ENCODE measurements around the gene ARHGAP10. TPM values are rescaled to one million over a fixed set of nuclear protein-coding genes. Genes with fewer than 3 reads are reported as not detected.

ARHGAP10 gene
- total and polyA plus RNA-seq, 5 donors from 2014 or later, result 2.9 to 14.1 (median 4.7) TPM

DNA sequence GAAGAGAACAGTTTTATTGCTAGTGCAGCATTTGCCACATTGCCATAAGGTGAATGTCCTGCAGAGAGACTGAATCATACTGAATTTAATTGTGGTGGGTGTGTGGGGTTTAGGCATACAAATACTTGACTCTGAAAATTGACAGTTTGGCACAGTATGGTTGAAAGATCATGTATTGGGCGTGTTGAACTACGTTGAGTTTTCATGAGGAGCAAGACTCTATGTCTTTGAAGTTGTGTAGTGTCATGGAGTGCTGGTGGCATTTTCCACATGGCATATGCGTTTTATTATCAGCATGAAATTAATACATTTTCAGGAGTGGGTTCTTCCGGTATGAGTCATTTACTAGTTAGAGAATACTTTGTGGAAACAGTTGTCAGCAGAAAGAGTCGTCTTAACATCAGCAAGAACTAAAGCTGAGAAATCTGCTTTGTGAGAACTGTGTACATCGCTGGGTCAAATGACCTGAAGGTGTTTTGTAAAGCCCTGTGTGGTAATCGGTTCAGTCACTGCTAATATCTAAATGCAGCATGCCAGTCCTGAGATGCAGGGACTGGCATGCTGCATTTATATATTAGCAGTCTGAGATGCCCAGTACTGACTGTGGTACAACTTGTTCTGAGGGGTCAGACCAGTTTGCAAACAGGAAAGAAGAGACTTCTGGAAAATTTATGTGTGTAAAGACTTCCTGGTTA lies 50.3 kb downstream of the ARHGAP10 start:
- no peaks in the 10 kb centered on the region for H3K36me3 Mint-ChIP-seq
- Histone ChIP-seq H3K9me3 (ENCODE audit: control insufficient read depth in 2 of 2, low read length in 2 of 2) (no peaks in the 10 kb centered on the region), H3K36me3 (ENCODE audit: control insufficient read depth, insufficient read depth, low read length) (no peaks in the 10 kb centered on the region), H3K27me3 (ENCODE audit: control insufficient read depth, insufficient read depth, low read length) (no peaks in the 10 kb centered on the region), H3K4me3 (ENCODE audit: low read depth, low read length) (no peak overlapping the region), H3K27ac (ENCODE audit: insufficient read depth, low read length, poor library complexity, severe bottlenecking) (no peak overlapping the region), H3K4me1 (ENCODE audit: control insufficient read depth, insufficient read depth, low read length, poor library complexity, severe bottlenecking) (no peaks in the 10 kb centered on the region)
- H3K4me3 Mint-ChIP-seq, result peak overlapping the region in 1 of 4 donors; percentile 6
- DNase-seq (peak in 1 of 3 donors; percentile 19), ATAC-seq (ENCODE audit: low read depth in 2 of 2) (peak in 1 of 2 donors; percentile 9)
- H3K4me1 Mint-ChIP-seq, result peaks cover 11 to 35% (median 19%) of the 10 kb centered on the region in 4 donors
- no peak overlapping the region for H3K27ac Mint-ChIP-seq
- no peaks in the 10 kb centered on the region for H3K9me3 Mint-ChIP-seq
- H3K27me3 Mint-ChIP-seq, result no peaks in the 10 kb centered on the region

DNA sequence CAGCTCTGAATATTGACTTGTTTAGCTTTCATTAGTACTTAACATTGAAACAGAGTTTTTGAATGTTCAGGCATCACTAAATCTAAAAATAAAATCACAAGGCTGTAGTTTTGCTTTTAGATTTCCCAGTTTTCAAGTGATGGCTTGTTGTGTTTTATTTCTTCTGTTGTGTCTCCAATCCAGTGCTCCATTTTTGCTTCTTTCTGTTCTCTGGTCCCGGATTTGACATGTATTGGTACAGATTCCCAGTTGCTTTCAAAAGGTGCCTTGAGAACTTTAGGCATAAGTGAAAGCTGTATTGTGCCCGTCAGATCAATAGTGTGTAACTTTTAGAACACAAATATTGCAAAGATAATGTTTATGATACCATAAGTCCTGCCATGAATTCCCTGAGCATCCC lies 53.2 kb downstream of the ARHGAP10 start:
- Histone ChIP-seq H3K27ac (ENCODE audit: insufficient read depth, low read length, poor library complexity, severe bottlenecking) (no peak overlapping the region), H3K27me3 (ENCODE audit: control insufficient read depth, insufficient read depth, low read length) (no peaks in the 10 kb centered on the region), H3K4me1 (ENCODE audit: control insufficient read depth, insufficient read depth, low read length, poor library complexity, severe bottlenecking) (no peaks in the 10 kb centered on the region), H3K9me3 (ENCODE audit: control insufficient read depth in 2 of 2, low read length in 2 of 2) (no peaks in the 10 kb centered on the region), H3K36me3 (ENCODE audit: control insufficient read depth, insufficient read depth, low read length) (no peaks in the 10 kb centered on the region), H3K4me3 (ENCODE audit: low read depth, low read length) (no peak overlapping the region)
- H3K36me3 Mint-ChIP-seq, result no peaks in the 10 kb centered on the region
- H3K9me3 Mint-ChIP-seq, result no peaks in the 10 kb centered on the region
- H3K27ac Mint-ChIP-seq, result no peak overlapping the region
- no peak overlapping the region for H3K4me3 Mint-ChIP-seq
- peaks cover 6 to 31% (median 19%) of the 10 kb centered on the region in 4 donors for H3K4me1 Mint-ChIP-seq
- no peaks in the 10 kb centered on the region for H3K27me3 Mint-ChIP-seq
- DNase-seq (no peak), ATAC-seq (ENCODE audit: low read depth in 2 of 2) (no peak)

DNA sequence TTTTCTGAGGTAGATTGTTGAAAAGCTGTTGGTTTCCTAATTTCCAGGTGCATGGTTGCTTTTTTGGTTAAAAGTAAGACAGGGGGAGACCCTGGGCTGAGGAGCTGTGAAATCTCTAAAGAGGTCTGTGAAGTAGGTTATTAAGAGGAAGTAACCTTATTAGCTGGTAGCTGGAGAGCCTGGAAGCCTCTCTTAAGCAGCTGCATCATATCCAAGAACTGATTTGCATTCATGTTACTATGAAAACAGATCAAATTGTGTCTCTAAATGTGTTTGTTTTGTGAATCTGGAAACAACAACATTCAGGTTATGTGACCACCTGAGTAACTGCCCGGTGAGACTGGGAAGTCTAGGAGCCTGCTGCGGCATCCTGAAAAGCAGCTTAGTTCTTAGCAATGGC lies 54.1 kb downstream of the ARHGAP10 start:
- H3K36me3 Mint-ChIP-seq, result no peaks in the 10 kb centered on the region
- Histone ChIP-seq H3K27me3 (ENCODE audit: control insufficient read depth, insufficient read depth, low read length) (no peaks in the 10 kb centered on the region), H3K36me3 (ENCODE audit: control insufficient read depth, insufficient read depth, low read length) (no peaks in the 10 kb centered on the region), H3K4me1 (ENCODE audit: control insufficient read depth, insufficient read depth, low read length, poor library complexity, severe bottlenecking) (no peaks in the 10 kb centered on the region), H3K27ac (ENCODE audit: insufficient read depth, low read length, poor library complexity, severe bottlenecking) (no peak overlapping the region), H3K9me3 (ENCODE audit: control insufficient read depth in 2 of 2, low read length in 2 of 2) (no peaks in the 10 kb centered on the region), H3K4me3 (ENCODE audit: low read depth, low read length) (no peak overlapping the region)
- DNase-seq (peak in 1 of 3 donors; percentile 33), ATAC-seq (ENCODE audit: low read depth in 2 of 2) (no peak)
- peak overlapping the region in 2 of 3 donors; percentile 59 to 88 for H3K27ac Mint-ChIP-seq
- H3K4me1 Mint-ChIP-seq, result peaks cover 6 to 25% (median 18%) of the 10 kb centered on the region in 4 donors
- no peak overlapping the region for H3K4me3 Mint-ChIP-seq
- H3K9me3 Mint-ChIP-seq, result no peaks in the 10 kb centered on the region
- H3K27me3 Mint-ChIP-seq, result no peaks in the 10 kb centered on the region

DNA sequence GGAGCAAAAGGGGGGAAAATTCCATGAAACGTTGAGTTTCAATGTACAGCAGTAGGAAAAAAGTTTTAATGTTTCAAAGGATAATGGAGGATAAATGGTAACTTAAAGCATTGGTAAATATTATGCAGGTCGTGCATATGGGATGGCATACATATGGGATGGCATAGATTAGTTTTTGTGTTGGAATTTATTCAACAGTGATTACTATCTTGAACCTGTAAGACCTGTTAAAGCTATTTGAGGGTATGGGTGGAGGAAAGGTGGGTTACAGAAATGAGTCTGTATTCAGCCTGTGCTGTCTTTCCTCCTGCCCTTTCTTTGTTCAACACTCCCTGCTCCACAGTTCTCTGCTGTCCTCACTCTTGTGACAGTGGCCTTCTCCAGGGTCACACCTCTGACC lies 54.6 kb downstream of the ARHGAP10 start:
- H3K27me3 Mint-ChIP-seq, result no peaks in the 10 kb centered on the region
- H3K36me3 Mint-ChIP-seq, result no peaks in the 10 kb centered on the region
- DNase-seq, result no peak
- Histone ChIP-seq H3K4me3 (ENCODE audit: low read depth, low read length) (no peak overlapping the region), H3K9me3 (ENCODE audit: control insufficient read depth in 2 of 2, low read length in 2 of 2) (no peaks in the 10 kb centered on the region), H3K36me3 (ENCODE audit: control insufficient read depth, insufficient read depth, low read length) (no peaks in the 10 kb centered on the region), H3K4me1 (ENCODE audit: control insufficient read depth, insufficient read depth, low read length, poor library complexity, severe bottlenecking) (no peaks in the 10 kb centered on the region), H3K27me3 (ENCODE audit: control insufficient read depth, insufficient read depth, low read length) (no peaks in the 10 kb centered on the region), H3K27ac (ENCODE audit: insufficient read depth, low read length, poor library complexity, severe bottlenecking) (no peak overlapping the region)
- H3K27ac Mint-ChIP-seq, result peak overlapping the region in 2 of 3 donors; percentile 59 to 88
- H3K9me3 Mint-ChIP-seq, result no peaks in the 10 kb centered on the region
- no peak overlapping the region for H3K4me3 Mint-ChIP-seq
- ATAC-seq (ENCODE audit: low read depth in 2 of 2), result no peak
- H3K4me1 Mint-ChIP-seq, result peaks cover 6 to 26% (median 18%) of the 10 kb centered on the region in 4 donors

DNA sequence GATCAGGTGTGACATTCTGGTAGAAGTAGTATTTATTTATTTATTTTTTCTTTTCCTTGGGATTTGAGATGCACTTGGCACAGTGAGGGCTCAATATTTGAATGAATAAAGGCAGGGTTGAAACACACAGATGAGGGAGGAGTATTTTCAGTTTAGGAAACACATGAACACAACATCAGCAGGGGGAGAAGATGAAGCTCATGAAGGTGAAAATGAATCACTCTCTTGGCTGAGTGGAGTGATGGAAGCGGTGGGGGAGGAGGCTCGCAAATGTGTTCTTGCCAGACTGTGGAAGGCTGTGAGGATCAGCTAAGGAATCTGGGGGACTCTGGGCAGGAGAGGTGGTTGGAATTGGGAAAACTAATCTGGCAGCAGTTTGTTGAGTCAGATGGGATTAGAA lies 55.3 kb downstream of the ARHGAP10 start:
- Histone ChIP-seq H3K4me1 (ENCODE audit: control insufficient read depth, insufficient read depth, low read length, poor library complexity, severe bottlenecking) (no peaks in the 10 kb centered on the region), H3K36me3 (ENCODE audit: control insufficient read depth, insufficient read depth, low read length) (no peaks in the 10 kb centered on the region), H3K27ac (ENCODE audit: insufficient read depth, low read length, poor library complexity, severe bottlenecking) (no peak overlapping the region), H3K9me3 (ENCODE audit: control insufficient read depth in 2 of 2, low read length in 2 of 2) (no peaks in the 10 kb centered on the region), H3K27me3 (ENCODE audit: control insufficient read depth, insufficient read depth, low read length) (no peaks in the 10 kb centered on the region), H3K4me3 (ENCODE audit: low read depth, low read length) (no peak overlapping the region)
- no peaks in the 10 kb centered on the region for H3K36me3 Mint-ChIP-seq
- H3K9me3 Mint-ChIP-seq, result no peaks in the 10 kb centered on the region
- no peak overlapping the region for H3K4me3 Mint-ChIP-seq
- ATAC-seq (ENCODE audit: low read depth in 2 of 2) (no peak), DNase-seq (no peak)
- H3K27me3 Mint-ChIP-seq, result no peaks in the 10 kb centered on the region
- peak overlapping the region in 1 of 3 donors; percentile 27 for H3K27ac Mint-ChIP-seq
- H3K4me1 Mint-ChIP-seq, result peaks cover 9 to 26% (median 21%) of the 10 kb centered on the region in 4 donors

DNA sequence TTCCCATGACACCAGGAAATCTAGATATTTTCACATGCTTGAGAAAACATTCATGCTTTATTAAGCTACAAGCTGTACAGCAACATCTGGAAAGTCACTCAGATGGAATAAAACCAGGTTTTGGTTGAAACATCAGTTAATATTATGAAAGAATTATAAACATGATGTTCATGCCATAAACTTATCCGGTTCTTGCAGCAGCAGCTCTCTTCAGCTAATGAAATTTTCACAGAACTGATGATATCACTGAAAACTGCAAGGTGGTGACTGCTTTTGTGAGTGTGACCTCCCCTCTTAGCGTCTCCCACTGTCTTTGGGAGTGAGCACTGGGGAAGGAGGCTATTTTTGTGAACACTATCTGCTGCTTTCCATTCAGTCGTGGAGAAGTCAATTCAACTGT lies 56.9 kb downstream of the ARHGAP10 start:
- H3K36me3 Mint-ChIP-seq, result no peaks in the 10 kb centered on the region
- H3K27ac Mint-ChIP-seq, result no peak overlapping the region
- H3K4me3 ChIP-seq (ENCODE audit: low read depth, low read length), result no peak overlapping the region
- DNase-seq, result no peak
- H3K4me1 Mint-ChIP-seq, result peaks cover 16 to 42% (median 32%) of the 10 kb centered on the region in 4 donors
- peaks cover 7% of the 10 kb centered on the region for H3K4me1 ChIP-seq (ENCODE audit: control insufficient read depth, insufficient read depth, low read length, poor library complexity, severe bottlenecking)
- no peaks in the 10 kb centered on the region for H3K27me3 ChIP-seq (ENCODE audit: control insufficient read depth, insufficient read depth, low read length)
- no peaks in the 10 kb centered on the region for H3K9me3 ChIP-seq (ENCODE audit: control insufficient read depth in 2 of 2, low read length in 2 of 2)
- no peak for ATAC-seq (ENCODE audit: low read depth in 2 of 2)
- no peaks in the 10 kb centered on the region for H3K36me3 ChIP-seq (ENCODE audit: control insufficient read depth, insufficient read depth, low read length)
- H3K4me3 Mint-ChIP-seq, result no peak overlapping the region
- no peaks in the 10 kb centered on the region for H3K27me3 Mint-ChIP-seq
- H3K27ac ChIP-seq (ENCODE audit: insufficient read depth, low read length, poor library complexity, severe bottlenecking), result no peak overlapping the region
- no peaks in the 10 kb centered on the region for H3K9me3 Mint-ChIP-seq

DNA sequence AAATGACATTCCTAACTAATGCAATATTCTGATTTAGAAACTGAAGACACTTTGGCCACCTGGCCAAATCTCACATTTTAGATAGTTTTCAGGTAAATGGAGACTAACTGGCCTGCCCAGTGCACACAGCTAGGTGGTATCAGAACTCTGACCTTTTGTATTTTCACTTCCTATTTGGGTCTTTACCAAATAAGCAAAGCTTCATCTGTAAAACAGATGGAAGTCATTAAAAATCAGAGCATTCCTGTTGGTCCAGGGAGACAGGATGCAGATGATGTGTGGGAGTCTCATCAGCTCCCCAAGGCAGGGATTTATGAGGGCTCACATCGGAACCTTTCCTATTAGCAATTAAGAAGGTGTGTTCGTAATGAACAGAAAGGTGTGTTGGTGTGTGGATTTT lies 57.7 kb downstream of the ARHGAP10 start:
- ATAC-seq (ENCODE audit: low read depth in 2 of 2) (no peak), DNase-seq (no peak)
- no peaks in the 10 kb centered on the region for H3K36me3 ChIP-seq (ENCODE audit: control insufficient read depth, insufficient read depth, low read length)
- no peak overlapping the region for H3K4me3 ChIP-seq (ENCODE audit: low read depth, low read length)
- no peaks in the 10 kb centered on the region for H3K36me3 Mint-ChIP-seq
- peaks cover 15% of the 10 kb centered on the region for H3K4me1 ChIP-seq (ENCODE audit: control insufficient read depth, insufficient read depth, low read length, poor library complexity, severe bottlenecking)
- H3K27ac ChIP-seq (ENCODE audit: insufficient read depth, low read length, poor library complexity, severe bottlenecking), result no peak overlapping the region
- H3K27ac Mint-ChIP-seq, result no peak overlapping the region
- no peaks in the 10 kb centered on the region for H3K27me3 ChIP-seq (ENCODE audit: control insufficient read depth, insufficient read depth, low read length)
- H3K4me1 Mint-ChIP-seq, result peaks cover 24 to 50% (median 40%) of the 10 kb centered on the region in 4 donors
- H3K27me3 Mint-ChIP-seq, result no peaks in the 10 kb centered on the region
- no peaks in the 10 kb centered on the region for H3K9me3 ChIP-seq (ENCODE audit: control insufficient read depth in 2 of 2, low read length in 2 of 2)
- H3K4me3 Mint-ChIP-seq, result no peak overlapping the region
- no peaks in the 10 kb centered on the region for H3K9me3 Mint-ChIP-seq

DNA sequence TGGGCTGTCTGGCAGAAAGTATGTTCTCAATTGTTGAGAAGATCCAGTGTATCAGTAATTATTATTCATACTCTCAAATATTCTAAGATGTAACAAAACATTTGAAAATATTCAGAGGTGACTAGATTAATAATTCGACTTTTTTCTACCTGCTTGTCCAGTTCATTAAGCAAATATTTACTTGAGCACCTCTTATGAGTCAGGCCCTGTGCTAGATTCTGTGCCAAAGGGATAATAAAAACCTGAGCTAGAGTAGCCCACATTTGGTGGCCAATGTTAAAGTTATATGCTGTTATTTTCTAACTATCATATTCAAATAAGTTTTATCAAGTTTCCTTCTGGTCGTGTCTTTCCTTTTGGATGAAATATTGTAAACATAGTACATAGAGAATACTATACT lies 58.5 kb downstream of the ARHGAP10 start:
- Histone ChIP-seq H3K27ac (ENCODE audit: insufficient read depth, low read length, poor library complexity, severe bottlenecking) (no peak overlapping the region), H3K36me3 (ENCODE audit: control insufficient read depth, insufficient read depth, low read length) (no peaks in the 10 kb centered on the region), H3K27me3 (ENCODE audit: control insufficient read depth, insufficient read depth, low read length) (no peaks in the 10 kb centered on the region), H3K4me3 (ENCODE audit: low read depth, low read length) (no peak overlapping the region), H3K9me3 (ENCODE audit: control insufficient read depth in 2 of 2, low read length in 2 of 2) (no peaks in the 10 kb centered on the region), H3K4me1 (ENCODE audit: control insufficient read depth, insufficient read depth, low read length, poor library complexity, severe bottlenecking) (peaks cover 22% of the 10 kb centered on the region)
- no peak for ATAC-seq (ENCODE audit: low read depth in 2 of 2)
- Mint-ChIP-seq H3K4me3 (no peak overlapping the region), H3K36me3 (no peaks in the 10 kb centered on the region), H3K9me3 (no peaks in the 10 kb centered on the region), H3K27me3 (no peaks in the 10 kb centered on the region), H3K4me1 (peaks cover 29 to 53% (median 44%) of the 10 kb centered on the region in 4 donors), H3K27ac (no peak overlapping the region)
- no peak for DNase-seq
